ENCODE results near the gene REXO5.

- TF ChIP-seq CTCF (IDR thresholded peaks at IDR 0.05) (no peak), EZH2 (IDR thresholded peaks at IDR 0.05; ENCODE audit: borderline replicate concordance, insufficient read depth, low read depth, low read length, poor library complexity, severe bottlenecking) (no peak)
These were observed 65.9 kb downstream of the REXO5 start for GRCh38 chr16:20871941-20872815.

Data from B cell (primary cell).